HG03565 (cell line): Measurements from ENCODE around the gene MICAL3.
"Not testable (repeated sequence)": the region's sequence is repeated elsewhere in the genome, so short reads cannot be mapped to it uniquely, and the experiment has no call there.

Experiments used
- ATAC-seq: cut with Tn5 transposase; IDR thresholded peaks from one replicate; pipeline ENCODE4 v1.9.1; 2021; ENCODE audit warnings: mild to moderate bottlenecking, moderate library complexity; ENCODE audit not compliant: unreplicated experiment

MICAL3 gene

DNA sequence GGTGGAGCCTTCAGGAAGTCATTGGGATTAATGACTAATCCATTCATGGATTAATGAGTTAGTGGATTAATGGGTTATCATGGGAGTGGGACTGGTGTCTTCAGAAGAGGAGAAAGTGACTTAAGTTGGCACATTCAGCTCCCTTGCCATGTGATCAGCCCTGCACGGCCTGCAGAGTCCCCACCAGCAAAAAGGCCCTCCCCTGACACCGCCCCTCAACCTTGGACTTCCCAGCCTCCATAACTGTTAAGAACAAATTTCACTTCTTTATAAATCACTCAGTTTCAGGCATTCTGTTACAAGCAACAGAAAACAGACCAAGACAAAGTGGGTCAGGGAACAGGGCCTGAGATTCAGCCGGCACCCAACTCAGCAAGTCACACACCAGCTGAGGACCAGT, 85.3 kb downstream of the MICAL3 start:
- no peak for ATAC-seq

DNA sequence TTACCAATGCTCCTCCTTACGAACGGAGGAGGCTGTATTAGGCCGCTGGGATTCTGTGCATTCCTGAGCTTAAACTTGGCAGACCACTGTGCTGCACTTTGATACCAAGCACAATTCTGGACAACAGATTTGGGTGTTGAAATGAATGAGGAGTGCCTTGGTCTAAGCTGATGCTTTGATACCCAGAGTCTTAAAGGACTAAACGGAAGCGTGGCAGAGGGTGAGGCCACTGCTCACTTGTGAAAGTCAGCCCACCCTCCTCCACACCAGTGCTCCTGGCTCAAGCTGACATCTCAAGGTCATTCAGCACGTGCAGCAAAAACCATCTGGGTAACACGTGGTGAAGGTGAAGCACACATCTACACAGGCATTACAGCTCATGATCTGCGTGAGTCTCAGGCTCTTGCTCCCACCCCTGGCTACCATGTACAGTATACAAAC, 85.9 kb downstream of the MICAL3 start:
- ATAC-seq: no peak

DNA sequence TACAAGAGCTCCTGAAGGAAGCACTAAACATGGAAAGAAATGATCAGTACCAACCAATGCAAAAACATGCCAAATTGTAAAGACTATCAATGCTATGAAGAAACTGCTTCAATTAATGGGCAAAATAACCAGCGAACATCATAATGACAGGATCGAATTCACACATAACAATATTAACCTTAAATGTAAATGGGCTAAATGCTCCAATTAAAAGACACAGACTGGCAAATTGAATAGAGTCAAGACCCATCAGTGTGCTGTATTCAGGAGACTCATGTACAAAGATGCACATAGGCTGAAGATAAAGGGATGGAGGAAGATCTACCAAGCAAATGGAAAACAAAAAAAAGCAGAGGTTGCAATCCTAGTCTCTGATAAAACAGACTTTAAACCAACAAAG, 91.9 kb downstream of the MICAL3 start:
- ATAC-seq: not testable (repeated sequence)

DNA sequence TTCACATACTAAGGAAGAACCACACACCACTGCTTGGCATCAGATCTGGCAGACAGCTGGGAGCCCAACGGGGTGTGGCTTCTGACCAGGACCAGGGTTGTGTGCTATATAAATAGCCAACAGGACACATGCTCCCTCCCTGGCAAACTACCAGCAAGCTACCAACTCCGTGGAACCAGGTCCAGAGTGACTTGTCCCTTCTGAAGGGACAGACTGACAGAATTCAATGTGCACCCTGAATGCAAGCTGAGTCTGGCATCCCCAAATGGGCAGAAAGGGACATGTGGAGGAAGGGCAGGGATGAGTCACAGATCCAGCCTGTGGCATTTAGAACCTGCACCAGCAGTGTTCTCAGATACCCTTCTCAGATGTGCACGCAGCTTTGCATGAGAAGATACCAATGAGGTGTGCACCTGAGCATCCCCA, 92.9 kb downstream of the MICAL3 start:
- ATAC-seq: no peak

DNA sequence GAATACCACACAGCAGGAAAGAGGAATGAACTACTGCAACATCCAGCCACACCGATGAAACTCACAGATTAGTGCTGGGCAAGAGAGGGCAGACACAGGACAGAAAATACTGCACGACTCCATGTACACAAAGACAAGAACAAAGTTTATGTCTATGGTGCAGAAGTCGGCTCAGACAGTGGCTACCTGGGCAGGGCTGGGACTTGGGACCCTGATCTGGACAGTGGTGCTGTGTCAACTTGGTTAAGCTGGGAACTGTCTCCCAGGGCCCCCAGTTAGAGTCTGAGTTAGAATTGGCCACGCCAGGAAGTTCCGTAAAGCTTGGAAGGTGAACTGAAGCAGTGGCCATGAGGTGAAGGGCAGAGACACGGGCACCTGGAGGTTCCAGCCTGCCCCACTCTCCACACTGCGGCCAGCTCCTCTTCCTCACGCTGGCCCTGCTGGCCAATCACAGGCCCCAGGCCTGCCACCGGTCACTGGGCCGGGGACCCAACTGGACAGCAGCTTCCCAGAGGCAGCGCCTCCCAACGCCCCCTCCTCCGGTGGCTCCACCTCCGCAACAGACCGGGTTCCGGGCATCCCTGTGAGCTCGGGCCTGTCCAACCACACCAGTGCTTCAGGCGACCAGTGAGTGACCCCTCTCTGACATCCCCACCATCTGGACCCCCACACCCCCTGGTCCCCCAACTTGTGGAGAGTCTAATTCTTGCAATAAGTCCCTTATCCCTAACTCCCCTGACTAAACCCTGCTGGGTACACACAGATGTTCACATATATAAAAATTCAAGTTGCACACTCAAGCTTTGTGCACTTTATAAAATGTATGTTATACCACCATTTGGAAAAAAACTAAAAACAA, 93.7 kb downstream of the MICAL3 start:
- ATAC-seq: no peak

DNA sequence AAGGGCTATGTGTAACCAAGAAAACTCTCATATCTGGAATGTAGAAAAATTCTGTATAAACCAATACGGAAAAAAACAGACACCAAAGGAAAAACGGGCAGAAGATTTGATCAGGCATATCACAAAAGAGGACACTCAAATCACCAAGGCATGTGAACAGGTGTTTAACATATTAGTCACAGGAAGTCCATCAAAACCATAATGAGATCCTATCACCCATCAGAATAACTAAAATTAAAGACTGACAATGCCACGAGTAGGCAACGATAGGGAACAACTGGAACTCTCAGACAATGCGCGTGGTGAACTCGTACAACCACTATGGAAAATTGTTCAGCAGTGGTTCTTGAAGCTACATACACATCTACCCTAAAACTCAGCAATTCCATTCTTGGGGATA, 94.5 kb downstream of the MICAL3 start:
- no peak for ATAC-seq

DNA sequence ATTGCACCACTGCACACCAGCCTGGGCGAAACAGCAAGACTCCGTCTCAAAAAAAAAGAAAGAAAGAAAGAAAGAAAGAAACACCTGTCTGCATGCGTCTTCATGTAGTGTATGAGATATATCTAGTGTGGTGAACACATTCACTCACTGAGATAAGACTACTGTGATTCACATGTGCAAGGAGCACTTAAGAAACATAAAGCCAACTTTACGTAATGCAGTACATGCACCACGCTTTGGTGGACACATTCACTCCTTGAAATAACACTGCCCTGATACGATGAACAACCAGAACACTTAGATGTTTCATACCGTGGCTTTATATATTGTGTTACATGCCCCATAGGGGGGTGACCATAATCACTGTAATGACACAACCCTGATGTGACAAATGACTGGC, 96.0 kb downstream of the MICAL3 start:
- no peak for ATAC-seq

DNA sequence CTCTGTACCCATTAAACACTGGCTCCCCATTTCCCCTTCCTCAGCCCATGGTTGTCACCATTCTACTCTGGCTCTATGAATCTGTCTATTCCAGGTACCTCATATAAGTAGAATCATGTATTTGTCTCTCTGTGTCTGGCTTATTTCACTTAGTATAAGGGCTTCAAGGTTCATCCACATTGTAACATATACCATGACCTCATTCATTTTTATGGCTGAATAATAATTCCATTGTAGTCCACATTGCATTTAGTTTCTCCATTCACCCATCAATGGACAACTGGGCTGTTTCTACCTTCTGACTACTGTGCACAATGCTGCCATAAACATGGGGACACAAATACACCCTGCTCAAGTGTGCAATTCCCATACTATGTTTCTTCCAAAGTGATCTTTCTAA, 97.3 kb downstream of the MICAL3 start:
- no peak for ATAC-seq

DNA sequence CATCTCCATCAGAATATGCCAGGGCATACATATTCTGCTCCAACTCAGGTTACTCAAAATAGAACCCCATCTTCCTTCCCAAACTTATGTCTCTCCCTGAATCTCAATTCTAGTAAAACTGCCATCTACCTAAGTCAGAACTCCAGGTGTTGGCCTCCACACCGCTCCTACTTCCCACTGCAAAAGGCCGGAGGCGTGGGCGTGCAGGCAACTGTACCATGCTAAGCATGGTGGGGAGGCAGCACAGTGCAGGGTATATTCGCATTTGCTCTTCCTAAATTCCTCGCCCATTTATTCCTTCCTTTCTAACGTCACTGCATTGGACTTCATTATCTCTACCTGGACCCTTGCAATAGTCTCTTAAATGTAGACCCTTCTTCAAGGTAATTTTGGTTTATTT, 97.8 kb downstream of the MICAL3 start:
- ATAC-seq: no peak

DNA sequence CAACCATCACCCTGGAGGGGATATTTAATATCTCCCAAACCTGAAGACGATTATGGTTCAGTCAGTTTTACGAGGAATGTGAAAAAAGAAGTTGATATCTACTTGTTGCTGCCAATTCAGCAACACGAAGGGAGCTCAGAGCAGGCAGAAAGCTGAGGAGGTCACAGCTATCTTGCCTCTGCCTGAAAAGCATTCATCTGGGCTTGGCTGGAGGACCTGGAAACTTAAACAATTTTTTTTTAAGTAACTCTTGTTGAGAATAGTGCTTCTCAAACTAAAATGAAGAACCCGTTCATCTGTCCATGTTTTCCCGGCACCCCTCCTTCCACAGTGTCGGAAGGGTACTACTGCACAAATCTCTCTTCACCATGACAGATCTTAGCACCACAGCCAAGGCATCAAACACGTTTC, 98.9 kb downstream of the MICAL3 start:
- no peak for ATAC-seq

DNA sequence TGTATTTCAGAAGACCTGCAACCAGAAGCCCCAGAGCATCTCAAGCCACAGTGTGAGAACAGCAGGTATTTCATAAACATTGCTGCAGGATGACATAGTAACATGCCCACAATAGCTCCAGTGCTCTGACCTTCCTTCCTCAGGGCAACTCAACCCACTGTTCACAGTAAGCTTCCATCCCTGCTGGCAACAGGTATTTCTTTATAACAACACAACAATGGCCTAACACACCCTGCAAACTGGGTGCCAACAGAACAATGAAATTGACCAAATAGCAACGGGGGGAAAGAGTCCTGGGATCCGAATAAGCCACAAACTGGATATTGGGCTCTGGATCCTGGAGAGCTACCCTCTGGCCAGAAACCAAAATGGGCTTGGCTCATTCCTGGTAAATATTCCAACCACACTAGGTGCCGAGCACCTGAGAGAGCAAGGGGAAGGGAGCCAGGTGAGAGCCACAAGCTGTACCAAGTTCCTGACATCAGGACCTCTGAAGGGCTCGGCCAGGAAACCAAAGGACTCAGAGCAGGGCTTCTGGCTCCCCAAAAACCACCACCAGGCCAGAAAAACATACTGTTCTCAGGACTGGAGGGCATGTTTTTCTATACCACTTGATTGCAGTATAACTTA, 99.5 kb downstream of the MICAL3 start:
- no peak for ATAC-seq

DNA sequence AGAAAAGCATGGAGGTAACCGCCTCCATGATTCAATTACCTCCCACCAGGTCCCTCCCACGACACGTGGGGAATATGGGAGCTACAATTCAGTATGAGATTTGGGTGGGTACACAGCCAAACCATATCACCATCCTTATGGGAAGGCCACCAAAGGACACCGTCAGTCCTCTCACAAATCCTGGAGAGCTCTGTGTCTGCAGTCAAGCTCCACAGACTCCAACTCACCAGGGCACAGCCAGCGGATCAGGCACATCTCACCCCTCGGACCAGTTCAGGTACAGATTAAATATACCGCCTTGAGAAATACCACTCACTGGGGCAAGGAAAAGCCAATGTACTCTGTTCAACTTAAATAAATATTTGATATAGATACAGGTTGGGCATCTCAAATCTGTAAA, 100.3 kb downstream of the MICAL3 start:
- no peak for ATAC-seq

DNA sequence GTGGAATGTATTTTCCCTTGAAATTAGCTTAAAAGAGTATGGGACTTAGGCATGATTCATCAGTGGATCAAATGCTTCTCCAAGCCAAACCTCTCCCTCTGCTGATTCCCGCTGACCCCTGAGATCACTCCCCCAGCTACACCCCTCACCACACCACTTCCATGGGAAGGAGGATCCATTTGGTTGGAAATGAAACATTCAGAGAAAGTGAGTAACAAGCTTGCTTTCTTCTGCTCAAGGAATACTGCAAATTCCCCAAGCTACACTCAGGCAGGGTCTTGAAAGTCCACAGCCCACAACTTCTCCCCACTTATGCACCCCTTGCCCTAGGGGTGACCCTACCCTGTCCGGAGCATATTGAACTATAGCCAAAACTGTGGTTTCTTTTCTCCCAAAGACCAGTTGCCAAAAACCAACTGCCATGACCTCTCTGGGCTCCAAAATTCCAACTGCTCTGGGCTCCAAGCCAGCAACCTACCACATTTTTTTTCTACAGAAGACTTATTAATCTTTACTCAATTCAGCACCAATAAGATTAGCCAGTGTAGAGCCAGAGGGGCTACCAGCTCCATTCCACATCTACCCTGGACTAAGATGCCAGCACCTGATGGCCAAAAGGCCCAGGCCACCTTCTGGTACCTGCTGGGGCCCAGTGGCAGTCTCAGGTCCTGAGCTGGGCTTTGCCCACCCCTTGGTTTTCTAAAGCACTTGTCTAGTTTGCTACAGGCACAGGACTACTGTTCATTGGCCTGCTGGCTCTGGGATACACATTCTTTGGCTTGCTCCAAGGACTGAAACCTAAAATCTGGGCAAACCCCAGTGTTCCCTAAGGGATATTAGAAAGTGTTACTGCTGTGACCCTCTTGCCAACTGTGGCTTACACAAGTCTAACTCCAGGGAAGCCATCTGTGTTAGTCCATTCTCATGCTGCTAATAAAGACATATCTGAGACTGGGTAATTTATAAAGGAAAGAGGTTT, 101.1 kb downstream of the MICAL3 start:
- ATAC-seq: no peak

DNA sequence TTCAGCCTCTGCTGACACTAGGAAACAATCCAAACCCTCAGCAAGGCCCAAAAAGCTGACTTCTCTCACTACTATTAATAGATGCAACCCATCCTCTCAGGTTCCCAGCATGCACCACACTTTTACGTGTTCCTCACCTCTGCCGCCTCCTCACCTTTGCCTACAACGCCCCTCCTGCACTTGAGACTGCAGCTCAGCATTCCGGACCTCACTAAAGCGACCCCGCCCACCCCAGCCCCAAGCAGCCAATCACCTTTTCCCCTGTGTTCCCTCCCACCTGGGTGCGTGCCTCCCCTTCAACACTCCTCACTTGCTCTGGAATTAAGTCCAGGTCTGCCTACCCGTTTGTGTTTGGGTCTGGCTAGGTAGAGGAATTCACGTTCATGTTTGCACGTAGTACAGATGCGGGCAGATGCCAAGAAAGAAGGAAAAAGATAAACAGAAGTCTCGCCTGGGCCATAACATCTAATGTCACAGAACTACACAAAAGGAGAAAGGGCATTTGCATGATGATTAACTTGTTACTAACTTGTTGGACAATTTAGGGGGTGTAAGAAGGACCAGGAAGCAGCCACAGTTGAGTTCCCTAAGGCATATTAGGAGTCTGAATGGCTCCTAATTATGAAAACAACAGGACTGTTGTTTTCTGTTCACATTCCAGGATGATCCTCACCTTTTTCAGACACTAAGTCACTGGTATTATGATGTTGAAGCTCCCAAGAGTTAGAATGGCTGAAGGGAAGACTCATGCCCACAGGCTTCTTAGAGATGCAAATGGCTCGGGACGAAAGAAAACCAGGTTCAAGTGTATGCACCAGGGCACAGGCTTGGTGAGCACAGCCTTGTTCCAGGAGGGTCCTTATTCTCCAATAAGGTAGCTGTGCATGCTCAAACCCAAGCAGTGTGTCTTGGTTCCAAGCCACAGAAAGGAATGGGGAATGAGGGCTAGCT, 102.2 kb downstream of the MICAL3 start:
- ATAC-seq: no peak

DNA sequence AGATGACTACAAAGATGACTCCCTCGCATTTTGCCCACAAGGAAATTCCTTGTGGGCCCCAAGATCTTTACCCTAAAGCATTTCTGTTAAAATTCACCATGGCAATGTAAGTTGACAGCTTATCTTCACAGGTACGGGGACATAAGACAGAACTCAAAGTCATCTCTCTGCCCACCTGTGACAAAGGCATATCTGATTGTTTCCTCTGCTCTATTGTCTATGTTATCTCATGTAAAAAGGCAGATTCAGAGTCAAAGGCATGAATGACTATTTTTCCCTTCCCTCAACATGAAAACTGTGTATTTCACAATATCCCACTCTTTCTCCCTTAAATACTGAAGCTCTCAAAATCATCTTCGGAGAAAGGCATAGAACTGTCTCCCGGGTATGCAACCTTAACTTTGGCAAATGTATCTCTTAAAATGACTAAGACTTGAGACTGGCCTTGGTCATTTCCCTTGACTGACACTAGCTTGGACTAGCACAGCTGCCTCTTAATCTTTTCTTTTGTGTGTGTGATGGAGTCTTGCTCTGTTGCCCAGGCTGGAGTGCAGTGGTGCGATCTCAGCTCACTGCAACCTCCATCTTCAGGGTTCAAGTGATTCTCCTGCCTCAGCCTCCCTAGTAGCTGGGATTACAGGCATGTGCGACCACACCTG, 103.2 kb downstream of the MICAL3 start:
- no peak for ATAC-seq

DNA sequence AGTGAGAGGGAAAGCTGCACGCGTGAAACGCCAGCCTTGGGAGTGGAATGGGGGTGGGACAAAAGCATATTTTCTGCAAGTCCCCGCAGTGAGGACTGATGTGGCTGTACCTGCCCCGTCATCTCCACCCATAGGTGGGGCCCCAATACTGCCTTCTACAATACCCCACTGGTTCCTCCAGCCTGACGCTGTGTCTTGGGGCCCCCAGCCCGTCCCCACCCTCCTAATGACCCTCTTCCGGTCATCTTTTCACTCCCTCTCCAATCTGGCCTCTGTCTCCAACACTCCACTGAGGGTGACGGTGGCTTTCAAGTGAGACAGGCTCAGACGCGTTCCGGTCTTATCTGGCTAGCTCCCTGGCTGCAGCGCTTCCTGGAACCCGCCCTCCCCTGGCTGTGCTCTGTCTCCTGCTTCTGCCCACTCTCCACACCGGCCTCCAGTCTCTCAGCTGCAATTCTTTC, 104.2 kb downstream of the MICAL3 start:
- no peak for ATAC-seq

DNA sequence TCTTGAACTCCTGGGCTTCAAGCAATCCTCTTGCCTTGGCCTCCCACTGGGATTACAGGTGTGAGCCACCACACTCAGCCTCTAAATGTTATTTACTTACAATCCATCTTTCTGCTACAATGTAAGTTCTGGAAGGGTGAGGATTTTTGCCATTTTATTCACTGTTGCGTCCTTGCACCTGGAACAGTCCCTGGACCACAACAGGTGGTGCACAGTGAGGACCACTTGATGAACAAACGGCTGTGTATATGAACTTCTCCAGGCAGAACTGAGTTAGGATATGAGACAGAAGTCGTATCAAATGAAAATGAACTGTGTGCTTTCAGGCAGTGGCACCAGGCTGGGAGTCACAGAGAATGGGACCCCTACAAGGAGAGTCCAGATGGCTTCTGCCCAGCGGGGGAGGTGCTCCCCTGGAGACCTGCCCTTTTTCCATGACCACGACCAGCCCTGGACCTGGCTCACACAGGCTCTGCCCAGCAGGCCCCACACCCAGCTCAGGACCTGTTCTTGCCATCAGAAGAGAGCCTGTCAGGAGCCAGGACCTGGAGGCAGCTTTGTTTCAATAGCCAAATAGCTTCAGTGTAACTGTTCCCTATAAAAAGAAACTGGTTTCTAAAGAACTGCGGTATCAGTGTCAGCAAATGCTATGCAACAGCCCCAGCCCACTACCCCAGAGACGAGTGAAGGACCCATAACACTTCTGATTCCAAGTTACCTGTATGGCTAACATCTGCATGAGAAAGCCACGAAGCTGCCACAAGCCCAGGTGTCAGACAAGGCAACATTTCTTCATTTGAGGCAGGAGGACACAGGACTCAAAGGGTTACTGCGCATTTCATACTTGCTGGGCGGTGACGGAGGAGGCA, 104.9 kb downstream of the MICAL3 start:
- ATAC-seq: no peak

DNA sequence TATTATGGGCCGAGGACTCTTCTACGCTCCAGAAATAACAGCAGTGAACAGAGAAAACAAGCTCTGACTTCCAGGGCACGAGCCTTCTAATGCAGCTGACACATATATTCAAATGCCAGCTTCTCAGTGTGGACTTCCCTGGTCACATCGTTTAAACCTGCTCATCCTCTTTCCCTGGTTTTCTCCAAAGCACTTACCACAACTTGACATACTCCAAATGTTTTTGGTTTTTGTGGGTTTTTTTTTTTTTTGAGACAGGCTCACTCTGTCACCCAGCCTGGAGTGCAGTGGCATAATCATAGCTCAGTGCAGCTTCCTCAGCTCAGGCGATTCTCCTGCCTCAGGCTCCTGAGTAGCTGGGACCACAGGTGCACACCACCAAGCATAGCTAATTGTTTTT, 105.5 kb downstream of the MICAL3 start:
- ATAC-seq: no peak
